ENCODE measurements around the gene LRRC25. TPM values are rescaled to one million over a fixed set of nuclear protein-coding genes. Genes with fewer than 3 reads are reported as not detected.
A peak's percentile ranks its signal among the peaks of the same experiment; 100 is the strongest.

The LRRC25 gene
- total and polyA plus RNA-seq, 7 donors = 0.65 to 5.2 (median 2.3) TPM

DNA sequence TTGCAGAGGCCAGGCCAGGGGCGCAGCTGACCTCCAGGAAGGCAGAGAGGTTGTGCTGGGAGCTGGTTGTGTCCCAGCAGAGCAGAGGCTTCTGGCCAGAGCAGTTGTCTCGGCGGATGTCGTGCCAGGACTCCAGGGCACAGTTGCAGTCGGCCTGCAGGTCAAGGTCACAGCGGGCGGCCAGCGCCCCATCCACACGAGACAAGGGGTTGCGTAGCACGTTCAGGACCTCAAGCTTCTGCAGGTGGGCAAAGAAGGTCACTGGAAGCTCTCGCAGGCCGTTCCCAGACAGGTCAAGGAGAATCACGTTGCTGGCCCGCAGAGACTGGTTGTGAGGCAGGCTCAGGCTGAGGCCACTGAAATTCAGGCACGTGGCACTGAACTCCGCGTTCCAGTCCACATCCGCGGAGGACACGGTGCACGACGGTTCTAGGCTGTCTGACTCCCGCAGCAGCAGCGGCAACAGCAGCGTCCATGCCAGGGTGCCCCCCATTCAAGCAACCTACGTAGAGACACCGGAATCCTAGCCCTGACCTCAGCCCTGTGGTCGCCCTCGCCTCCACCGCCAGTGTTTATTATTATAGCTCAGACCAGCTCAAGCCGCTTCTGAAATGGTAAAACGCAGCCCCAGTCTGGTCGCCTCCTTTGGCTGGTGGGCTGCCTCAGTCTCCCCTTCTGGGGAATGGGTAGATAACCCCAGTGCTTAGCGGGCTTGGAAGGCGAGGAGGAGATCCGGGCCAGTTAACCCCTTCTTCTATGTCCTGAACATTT is 766 bp downstream of the LRRC25 start:
- peak in 1 of 2 donors; percentile 76 for DNase-seq
- Histone ChIP-seq H3K4me1 (peaks cover 8% of the 10 kb centered on the region), H3K4me3 (peak overlapping the region; percentile 45), H3K36me3 (ENCODE audit: insufficient read depth in 1 of 2, low read depth in 1 of 2) (no peaks in the 10 kb centered on the region), H3K27me3 (ENCODE audit: insufficient read depth in 3 of 3, low read length in 2 of 3) (peaks cover 0 to 2% (median 0%) of the 10 kb centered on the region in 3 donors), H3K9me3 (no peaks in the 10 kb centered on the region), H3K27ac (no peak overlapping the region)
- intact Hi-C loops (cut with DNase I) = no loop called here
- TF ChIP-seq, protein P1, sequence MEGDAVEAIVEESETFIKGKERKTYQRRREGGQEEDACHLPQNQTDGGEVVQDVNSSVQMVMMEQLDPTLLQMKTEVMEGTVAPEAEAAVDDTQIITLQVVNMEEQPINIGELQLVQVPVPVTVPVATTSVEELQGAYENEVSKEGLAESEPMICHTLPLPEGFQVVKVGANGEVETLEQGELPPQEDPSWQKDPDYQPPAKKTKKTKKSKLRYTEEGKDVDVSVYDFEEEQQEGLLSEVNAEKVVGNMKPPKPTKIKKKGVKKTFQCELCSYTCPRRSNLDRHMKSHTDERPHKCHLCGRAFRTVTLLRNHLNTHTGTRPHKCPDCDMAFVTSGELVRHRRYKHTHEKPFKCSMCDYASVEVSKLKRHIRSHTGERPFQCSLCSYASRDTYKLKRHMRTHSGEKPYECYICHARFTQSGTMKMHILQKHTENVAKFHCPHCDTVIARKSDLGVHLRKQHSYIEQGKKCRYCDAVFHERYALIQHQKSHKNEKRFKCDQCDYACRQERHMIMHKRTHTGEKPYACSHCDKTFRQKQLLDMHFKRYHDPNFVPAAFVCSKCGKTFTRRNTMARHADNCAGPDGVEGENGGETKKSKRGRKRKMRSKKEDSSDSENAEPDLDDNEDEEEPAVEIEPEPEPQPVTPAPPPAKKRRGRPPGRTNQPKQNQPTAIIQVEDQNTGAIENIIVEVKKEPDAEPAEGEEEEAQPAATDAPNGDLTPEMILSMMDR (IDR thresholded peaks at IDR 0.05) = no peak
- 26 to 35% (median 29%) methylated on average over 36 to 37 of the region's 37 CpGs for WGBS, 3 donors
- ATAC-seq = peak; percentile 68 to 78 (median 75)

DNA sequence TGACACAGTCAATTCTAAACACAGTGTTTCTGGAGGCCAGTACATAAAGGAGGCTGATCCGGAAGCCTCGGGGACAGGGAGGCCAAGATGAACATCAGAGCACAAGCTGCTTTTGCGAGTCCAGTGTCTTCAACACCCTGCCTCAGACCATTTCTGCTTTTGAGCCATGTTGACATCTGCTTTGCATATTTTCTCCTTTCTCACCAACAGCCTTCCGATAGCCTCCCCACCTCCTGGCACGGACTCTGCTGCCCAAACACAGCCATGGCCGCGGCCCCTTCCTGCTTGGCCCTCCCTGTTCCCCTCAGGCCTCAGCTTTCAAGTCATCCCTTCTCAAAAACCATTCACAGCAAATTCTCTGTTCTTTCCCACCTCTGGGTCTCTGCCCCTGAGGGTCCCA is 3.6 kb downstream of the LRRC25 start:
- Histone ChIP-seq H3K36me3 (ENCODE audit: insufficient read depth in 1 of 2, low read depth in 1 of 2) (no peaks in the 10 kb centered on the region), H3K9me3 (no peaks in the 10 kb centered on the region), H3K27me3 (ENCODE audit: insufficient read depth in 3 of 3, low read length in 2 of 3) (peaks cover 0 to 2% (median 0%) of the 10 kb centered on the region in 3 donors), H3K27ac (no peak overlapping the region), H3K4me3 (peak overlapping the region; percentile 25), H3K4me1 (peaks cover 8% of the 10 kb centered on the region)
- TF ChIP-seq, protein P1 (IDR thresholded peaks at IDR 0.05) = no peak
- 58 to 71% (median 68%) methylated on average over 7 of the region's 7 CpGs for WGBS, 3 donors
- DNase-seq = no peak
- no peak for ATAC-seq
- intact Hi-C loops (cut with DNase I) = no loop called here

DNA sequence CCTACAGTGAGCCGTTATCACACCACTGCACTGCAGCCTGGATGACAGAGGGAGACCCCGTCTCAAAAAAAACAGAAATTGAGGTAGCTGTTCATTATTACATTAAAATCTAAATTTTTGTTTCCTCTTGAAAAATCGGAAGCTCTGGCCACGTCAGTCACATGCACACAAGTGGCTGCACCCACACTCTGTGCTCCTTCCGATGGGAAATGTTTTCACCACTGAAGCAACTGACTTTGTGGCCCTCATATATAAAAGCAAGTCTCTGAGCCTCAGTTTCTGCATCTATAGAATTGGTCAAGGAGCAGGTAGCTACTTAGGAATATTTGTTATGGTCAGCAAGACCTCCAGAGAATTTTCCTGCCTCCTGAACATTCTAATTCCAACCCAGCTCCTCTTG is 4.5 kb downstream of the LRRC25 start:
- H3K4me1 ChIP-seq = peaks cover 15% of the 10 kb centered on the region
- no peak overlapping the region for H3K4me3 ChIP-seq
- TF ChIP-seq, protein P1 (IDR thresholded peaks at IDR 0.05) = no peak
- H3K9me3 ChIP-seq = no peaks in the 10 kb centered on the region
- no peak for ATAC-seq
- no peak for DNase-seq
- H3K27me3 ChIP-seq (ENCODE audit: insufficient read depth in 3 of 3, low read length in 2 of 3) = no peaks in the 10 kb centered on the region
- WGBS, 3 donors = 82 to 90% (median 86%) methylated on average over 5 of the region's 5 CpGs
- intact Hi-C loops (cut with DNase I) = no loop called here
- H3K36me3 ChIP-seq (ENCODE audit: insufficient read depth in 1 of 2, low read depth in 1 of 2) = no peaks in the 10 kb centered on the region
- no peak overlapping the region for H3K27ac ChIP-seq

DNA sequence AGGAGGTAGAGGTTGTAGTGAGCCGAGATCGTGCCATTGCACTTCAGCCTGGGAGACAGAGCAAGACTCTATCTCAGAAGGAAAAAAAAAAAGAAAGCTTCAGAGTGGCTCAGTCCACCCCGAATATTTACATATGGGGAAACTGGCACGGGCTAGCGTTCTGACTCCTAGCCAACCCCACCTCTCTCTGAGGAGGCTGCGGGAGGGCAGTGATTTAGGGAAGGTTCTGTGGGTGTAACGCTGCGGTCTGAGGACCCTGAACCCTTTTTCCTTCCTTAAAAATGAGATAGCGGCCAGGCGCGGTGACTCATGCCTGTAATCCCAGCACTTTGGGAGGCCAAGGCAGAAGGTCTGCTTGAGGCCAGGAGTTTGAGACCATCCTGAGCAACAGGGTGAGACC is 5.0 kb downstream of the LRRC25 start:
- WGBS, 3 donors = 76 to 82% (median 78%) methylated on average over 11 of the region's 11 CpGs
- H3K27ac ChIP-seq = no peak overlapping the region
- H3K36me3 ChIP-seq (ENCODE audit: insufficient read depth in 1 of 2, low read depth in 1 of 2) = no peaks in the 10 kb centered on the region
- H3K27me3 ChIP-seq (ENCODE audit: insufficient read depth in 3 of 3, low read length in 2 of 3) = no peaks in the 10 kb centered on the region
- H3K4me1 ChIP-seq = peaks cover 16% of the 10 kb centered on the region
- DNase-seq = no peak
- no peak overlapping the region for H3K4me3 ChIP-seq
- TF ChIP-seq, protein P1 (IDR thresholded peaks at IDR 0.05) = no peak
- H3K9me3 ChIP-seq = no peaks in the 10 kb centered on the region
- ATAC-seq = no peak
- intact Hi-C loops (cut with DNase I) = no loop called here

All from psoas muscle (tissue), 8 donors.